HepG2 (cell line): Measurements from ENCODE around the gene CHCHD6. TPM values are rescaled to one million over a fixed set of nuclear protein-coding genes. Genes with fewer than 3 reads are reported as not detected.

Experiments used
- ATAC-seq: fragments of 200-7000 bp; cut with Tn5 transposase; 3 replicates; pipeline ENCODE4 v1.9.1; 2020; ENCODE audit warnings: mild to moderate bottlenecking, moderate library complexity
- BruUV-seq: library from RNA; stranded (reverse); fragments of 400-500 nt; replicated peaks from 2 replicates; lab custom pipeline; 2021; lab: Mats Ljungman, UMichigan
- CTCF ChIA-PET: fragments of 300-600 bp; formaldehyde crosslinking; extraction: SDS; loops from one replicate; lab custom pipeline; 2021; ENCODE audit warnings: low total read pairs, inconsistent platforms, low intra/inter-chr PET ratio; lab: Yijun Ruan, JAX
- POLR2A ChIA-PET: fragments of 350-600 bp; sonication (Branson Sonifier 250); formaldehyde crosslinking; loops from one replicate; lab custom pipeline; 2020; ENCODE audit warnings: antibody characterized with exemption, inconsistent platforms; lab: Yijun Ruan, JAX
- DNase-seq: peaks from one replicate; pipeline ENCODE4 v3.0.0-alpha.2; 2015; ENCODE audit warnings: low spot score
- FAIRE-seq: peaks from 3 replicates; lab custom pipeline; 2011; peaks lifted over from hg19 to GRCh38; lab: Jason Lieb, UNC
- H2AFZ ChIP-seq: one replicate; pipeline ENCODE4 v1.6.1; 2011; ENCODE audit warnings: low read length, inconsistent platforms
- H3K27ac ChIP-seq: fragments of 300-600 bp; 3 replicates; pipeline ENCODE4 v1.8.0; 2011; ENCODE audit warnings: mixed run types, mild to moderate bottlenecking, mixed read lengths, low read length, inconsistent platforms; ENCODE audit not compliant: insufficient read depth; ENCODE audit errors: extremely low read length
- H3K27me3 ChIP-seq, 2 experiments: fragments of 200-600 bp in 1 of 2; 2 replicates in 1 of 2; 3 replicates in 1 of 2; pipeline versions ENCODE4 v1.6.0 to v1.8.0; 2011; ENCODE audit warnings: low read length in 2 of 2, mild to moderate bottlenecking in 2 of 2, moderate library complexity in 2 of 2, inconsistent platforms in 1 of 2; ENCODE audit not compliant: insufficient read depth in 2 of 2, control insufficient read depth in 1 of 2
- H3K36me3 ChIP-seq, 2 experiments: fragments of 200-600 bp in 1 of 2; replicated peaks in 1 of 2; 2 replicates in 1 of 2; 3 replicates in 1 of 2; pipeline versions ENCODE4 v1.5.1 to v1.8.0; 2011; ENCODE audit warnings: low read length in 2 of 2, inconsistent platforms in 1 of 2; ENCODE audit not compliant: insufficient read depth in 2 of 2, control insufficient read depth in 1 of 2
- H3K4me1 ChIP-seq: 2 replicates; pipeline ENCODE4 v1.5.1; 2012; ENCODE audit warnings: low read length, inconsistent platforms; ENCODE audit not compliant: insufficient read depth
- H3K4me2 ChIP-seq: 2 replicates; pipeline ENCODE4 v1.6.0; 2011; ENCODE audit warnings: low read depth, low read length, inconsistent platforms
- H3K4me3 ChIP-seq, 3 experiments: fragments of 200-600 bp in 1 of 3; sonication (generic), shearing (Covaris generic) in 1 of 3; replicated peaks in 1 of 3; 2 replicates each; pipeline ENCODE4 v1.5.1; 2011 to 2016; ENCODE audit warnings: low read length in 3 of 3, inconsistent platforms in 2 of 3, low read depth in 2 of 3, mild to moderate bottlenecking in 2 of 3, control low read depth in 1 of 3, mixed read lengths in 1 of 3; ENCODE audit not compliant: insufficient read depth in 1 of 3
- H3K79me2 ChIP-seq: one replicate; pipeline ENCODE4 v1.6.1; 2011; ENCODE audit warnings: low read length, inconsistent platforms; ENCODE audit not compliant: insufficient read depth
- H3K9ac ChIP-seq: 2 replicates; pipeline ENCODE4 v1.6.0; 2011; ENCODE audit warnings: mild to moderate bottlenecking, low read depth, low read length, inconsistent platforms; ENCODE audit not compliant: insufficient read depth
- H3K9me3 ChIP-seq: 2 replicates; pipeline ENCODE4 v1.5.1; 2012; ENCODE audit warnings: mild to moderate bottlenecking, low read length
- H4K20me1 ChIP-seq: 2 replicates; pipeline ENCODE4 v1.6.0; 2011; ENCODE audit warnings: inconsistent platforms, mild to moderate bottlenecking, low read length, moderate library complexity; ENCODE audit not compliant: insufficient read depth
- FIP1L1 ChIP-seq: fragments of 200-400 bp; formaldehyde crosslinking; IDR thresholded peaks from 2 replicates; pipeline ENCODE4 v1.6.1; 2018; ENCODE audit warnings: low read depth, mild to moderate bottlenecking, low read length, moderate library complexity, borderline replicate concordance; ENCODE audit not compliant: insufficient read depth
- FOXA3 ChIP-seq: IDR thresholded peaks from 2 replicates; pipeline ENCODE4 v1.6.1; 2016; ENCODE audit warnings: missing genetic modification reagents, missing compliant biosample characterization
- GPN1 ChIP-seq: sonication (generic); formaldehyde crosslinking; IDR thresholded peaks from 2 replicates; pipeline ENCODE4 v1.5.1; 2020; ENCODE audit warnings: missing genetic modification reagents, borderline replicate concordance
- KDM6A ChIP-seq: IDR thresholded peaks from 2 replicates; pipeline ENCODE4 v1.6.1; 2016; ENCODE audit warnings: low read depth
- KLF9 ChIP-seq: IDR thresholded peaks from 2 replicates; pipeline ENCODE4 v1.6.1; 2016; ENCODE audit warnings: low read depth
- MED8 ChIP-seq: sonication (generic); formaldehyde crosslinking; IDR thresholded peaks from 2 replicates; pipeline ENCODE4 v1.8.1; 2023; ENCODE audit warnings: mild to moderate bottlenecking, missing genetic modification reagents; ENCODE audit not compliant: insufficient replicate concordance
- NR2F6 ChIP-seq, 2 experiments: IDR thresholded peaks; 2 replicates each; pipeline ENCODE4 v1.6.1; 2016; ENCODE audit warnings: antibody characterized with exemption in 1 of 2, mild to moderate bottlenecking in 1 of 2
- RARG ChIP-seq: sonication (generic); formaldehyde crosslinking; IDR thresholded peaks from 2 replicates; pipeline ENCODE4 v1.4.0; 2020; ENCODE audit warnings: low read depth, mild to moderate bottlenecking, missing genetic modification reagents
- SPEN ChIP-seq: sonication (generic); formaldehyde crosslinking; IDR thresholded peaks from 2 replicates; pipeline ENCODE4 v1.5.1; 2020; ENCODE audit warnings: low read depth, mild to moderate bottlenecking, missing genetic modification reagents
- TBL1XR1 ChIP-seq: fragments of 150-350 bp; IDR thresholded peaks from 2 replicates; pipeline ENCODE4 v1.6.1; 2014; ENCODE audit warnings: borderline replicate concordance, low read length; ENCODE audit not compliant: partially characterized antibody
- U2AF2 ChIP-seq: fragments of 200-400 bp; formaldehyde crosslinking; IDR thresholded peaks from 2 replicates; pipeline ENCODE4 v1.6.1; 2017; ENCODE audit warnings: low read depth, mild to moderate bottlenecking, low read length
- USF2 ChIP-seq, 2 experiments: sonication (generic) in 1 of 2; formaldehyde crosslinking in 1 of 2; IDR thresholded peaks; 2 replicates each; pipeline versions ENCODE4 v1.5.1 to v1.6.1; 2011 to 2020; ENCODE audit warnings: borderline replicate concordance in 1 of 2, low read depth in 1 of 2, low read length in 1 of 2, mild to moderate bottlenecking in 1 of 2, missing genetic modification reagents in 1 of 2, moderate library complexity in 1 of 2
- ZFYVE20 ChIP-seq: sonication (generic); formaldehyde crosslinking; IDR thresholded peaks from 2 replicates; pipeline ENCODE4 v1.8.0; 2023; ENCODE audit warnings: low read depth, mild to moderate bottlenecking, moderate library complexity, missing genetic modification reagents, borderline replicate concordance
- ZNF329 ChIP-seq: sonication (generic); formaldehyde crosslinking; IDR thresholded peaks from 2 replicates; pipeline ENCODE4 v1.9.0; 2021; ENCODE audit warnings: low read depth, mild to moderate bottlenecking, missing genetic modification reagents
- ZNF709 ChIP-seq: sonication (generic); formaldehyde crosslinking; IDR thresholded peaks from 2 replicates; pipeline ENCODE4 v1.5.0; 2020; ENCODE audit warnings: mild to moderate bottlenecking, missing genetic modification reagents
- ZNF879 ChIP-seq: sonication (generic); formaldehyde crosslinking; IDR thresholded peaks from 2 replicates; pipeline ENCODE4 v1.8.1; 2023; ENCODE audit warnings: missing genetic modification reagents
- WGBS: methylation state at CpG from one replicate; pipeline ENCODE4 v1.1.6; 2017; ENCODE audit warnings: low lambda C conversion rate; 5-methylcytosine and 5-hydroxymethylcytosine counted together
- in situ Hi-C: cut with HindIII; loops from 2 replicates; pipeline ENCODE4 v1.10.0; 2017; ENCODE audit warnings: low pct_unique_long_range_greater_than_20kb; ENCODE audit not compliant: extremely low pct_ligation_motif_present
- intact Hi-C: fragments of 100-400 bp; cut with micrococcal nuclease; formaldehyde crosslinking; loops from one replicate; pipeline ENCODE4 v1.10.0; 2022; ENCODE audit not compliant: unreplicated experiment
- polyA plus RNA-seq, 8 experiments: library from polyadenylated mRNA; depleted of rRNA in 3 of 8; stranded (reverse) in 7 of 8; unstranded in 1 of 8; fragments of >200 nt; fragmentation: Illumina TruSeq in 4 of 8; extraction: Trizol in 4 of 8; gene quantifications; 2 replicates each; pipeline versions ENCODE4 v1.2.1 to v1.2.3, GENCODE V29; 2011 to 2016; ENCODE audit warnings: low read depth in 4 of 8, missing spikeins in 1 of 8, mixed read lengths in 1 of 8; ENCODE audit not compliant: insufficient read depth in 1 of 8
- total RNA-seq, 5 experiments: library from RNA; depleted of rRNA; stranded (reverse); fragments of >200 nt; fragmentation: Illumina TruSeq; extraction: Trizol; gene quantifications; 2 replicates each; pipeline ENCODE4 v1.2.3, GENCODE V29; 2016; ENCODE audit warnings: low read depth in 1 of 5

CHCHD6 gene
- total and polyA plus RNA-seq, 2 of the 13 experiments (the other 11 are each of a cell fraction or from before 2014, with no cell fraction given), result 20.3 to 20.8 TPM

- Histone ChIP-seq H3K79me2 (no peaks in the 10 kb centered on the region), H3K36me3 (no peaks in the 10 kb centered on the region), H3K27ac (no peak overlapping the region), H3K4me3 (no peak overlapping the region), H3K27me3 (peaks cover 1 to 26% of the 10 kb centered on the region in 2 experiments; a peak in 3 of 5 replicates), H3K4me1 (no peaks in the 10 kb centered on the region), H3K9ac (no peak overlapping the region), H4K20me1 (no peaks in the 10 kb centered on the region), H3K9me3 (no peaks in the 10 kb centered on the region), H3K4me2 (no peak overlapping the region), H2AFZ (no peak overlapping the region)
- TF ChIP-seq ZNF879 (no peak), U2AF2 (no peak), ZNF709 (CRISPR knock-in tag) (no peak), MED8 (CRISPR knock-in tag) (no peak), TBL1XR1 (no peak), RARG (CRISPR knock-in tag) (no peak), ZNF329 (CRISPR knock-in tag) (no peak), SPEN (CRISPR knock-in tag) (no peak), NR2F6 (IDR thresholded peaks at IDR 0.05) (no peak), NR2F6 (CRISPR knock-in tag; IDR thresholded peaks at IDR 0.05) (no peak), FIP1L1 (no peak), KDM6A (no peak), ZFYVE20 (CRISPR knock-in tag) (no peak), GPN1 (no peak), FOXA3 (no peak), USF2 (IDR thresholded peaks at IDR 0.05; ENCODE audit: low read depth, low read length) (no peak), USF2 (CRISPR knock-in tag; IDR thresholded peaks at IDR 0.05; ENCODE audit: borderline replicate concordance) (no peak), KLF9 (CRISPR knock-in tag) (no peak)
- CTCF ChIA-PET, result no interaction called here
- FAIRE-seq (no peak), DNase-seq (no peak), ATAC-seq (no peak)
- in situ Hi-C loops (loop anchor here (10.0 kb wide), 1 partner anchor 302 kb away; no protein-coding TSS in a partner anchor), intact Hi-C loops (loop anchor here (10.0 kb wide), 1 partner anchor 312 kb away; the partner anchor contains the start of gene PLXNA1)
- BruUV-seq, result no TSS peak
- 28% methylated on average over 4 of the region's 6 CpGs for WGBS
- POLR2A ChIA-PET, result no interaction called here
Observed at GRCh38 chr3:126672741-126673140, 31.3 kb upstream of the CHCHD6 start.
